ENCODE measurements around the gene BTBD3.

BTBD3 gene

GRCh38 chr20:11917663-11918062, at the start of gene BTBD3:
BTBD3 (plus strand) TSS chr20:11917893; CDS start chr20:11918276, 383 bp downstream.
- no peak within 1 kb of the TSS for H3K4me3 ChIP-seq (ENCODE audit: low read depth, low read length)
- TF ChIP-seq CTCF (IDR thresholded peaks at IDR 0.05; ENCODE audit: insufficient read depth, low read depth, low read length, missing control alignments): no peak
- no peak for DNase-seq (ENCODE audit: low read depth)

- no peak overlapping the region for H3K4me3 ChIP-seq (ENCODE audit: low read depth, low read length)
- DNase-seq (ENCODE audit: low read depth): no peak
- no peak for TF ChIP-seq CTCF (IDR thresholded peaks at IDR 0.05; ENCODE audit: insufficient read depth, low read depth, low read length, missing control alignments)
Measured at GRCh38 chr20:11869641-11870040, 48.1 kb upstream of the BTBD3 start.

DNA sequence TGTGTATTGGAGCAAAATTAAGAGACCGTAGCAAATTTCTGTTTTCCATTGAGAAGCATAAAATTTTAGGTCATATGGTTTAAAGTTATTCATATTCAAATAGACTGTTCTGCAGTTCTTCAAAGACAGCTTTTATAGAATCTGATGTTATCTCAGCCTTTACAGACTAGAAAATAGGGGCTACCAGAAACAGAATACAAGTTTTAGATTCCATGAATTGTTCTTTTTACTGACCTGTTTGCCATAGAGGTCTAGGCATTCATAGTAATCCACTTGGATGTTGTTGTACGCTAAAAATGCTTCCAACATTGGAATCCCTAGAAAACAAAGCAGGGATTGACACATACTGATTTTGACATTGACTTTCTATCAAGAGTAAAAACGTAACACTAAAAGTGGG, 47.3 kb upstream of the BTBD3 start:
- H3K4me3 ChIP-seq (ENCODE audit: low read depth, low read length): no peak overlapping the region
- TF ChIP-seq CTCF (IDR thresholded peaks at IDR 0.05; ENCODE audit: insufficient read depth, low read depth, low read length, missing control alignments): no peak
- DNase-seq (ENCODE audit: low read depth): no peak

GRCh38 chr20:11876555-11876954, 41.1 kb upstream of the BTBD3 start:
- no peak overlapping the region for H3K4me3 ChIP-seq (ENCODE audit: low read depth, low read length)
- DNase-seq (ENCODE audit: low read depth): no peak
- no peak for TF ChIP-seq CTCF (IDR thresholded peaks at IDR 0.05; ENCODE audit: insufficient read depth, low read depth, low read length, missing control alignments)

DNA sequence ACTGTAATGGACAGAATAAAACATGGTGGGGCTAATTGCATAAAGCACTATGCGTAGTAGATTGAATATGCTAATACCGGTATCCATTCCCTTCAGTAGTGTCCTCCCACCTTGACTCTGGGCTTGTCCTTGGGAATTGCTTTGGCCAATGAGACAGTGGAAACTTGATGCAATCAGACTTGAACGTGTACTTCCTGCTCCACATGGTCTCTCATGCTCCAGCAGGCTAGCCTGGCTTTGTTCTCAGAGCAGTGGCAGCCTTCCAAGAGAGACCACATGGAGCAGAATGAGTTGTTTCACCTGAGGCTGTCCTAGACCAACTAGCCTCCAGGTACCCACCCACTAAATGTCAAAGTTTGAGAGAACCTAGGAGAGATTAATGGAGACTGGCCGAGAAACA, 37.0 kb upstream of the BTBD3 start:
- no peak overlapping the region for H3K4me3 ChIP-seq (ENCODE audit: low read depth, low read length)
- no peak for DNase-seq (ENCODE audit: low read depth)
- TF ChIP-seq CTCF (IDR thresholded peaks at IDR 0.05; ENCODE audit: insufficient read depth, low read depth, low read length, missing control alignments): no peak

GRCh38 chr20:11881449-11881848, 36.2 kb upstream of the BTBD3 start:
- no peak overlapping the region for H3K4me3 ChIP-seq (ENCODE audit: low read depth, low read length)
- TF ChIP-seq CTCF (IDR thresholded peaks at IDR 0.05; ENCODE audit: insufficient read depth, low read depth, low read length, missing control alignments): no peak
- DNase-seq (ENCODE audit: low read depth): no peak

DNA sequence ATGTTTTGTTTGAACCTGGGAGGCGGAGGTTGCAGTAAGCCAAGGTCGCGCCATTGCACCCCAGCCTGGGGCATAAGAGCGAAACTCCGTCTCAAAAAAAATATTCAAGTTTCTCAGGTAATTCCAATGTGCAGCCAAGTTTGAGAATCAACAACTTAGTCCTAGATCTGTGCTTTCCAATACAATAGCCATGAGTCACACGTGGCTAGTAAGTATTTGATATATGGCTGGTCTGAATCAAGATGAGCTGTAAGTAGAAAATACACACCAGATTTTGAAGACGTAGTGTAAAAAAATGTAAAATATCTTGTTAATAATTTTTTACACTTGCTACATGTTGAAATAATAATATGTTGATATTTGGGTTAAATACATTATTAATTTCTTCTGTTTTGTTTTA, 35.0 kb upstream of the BTBD3 start:
- DNase-seq (ENCODE audit: low read depth): no peak
- TF ChIP-seq CTCF (IDR thresholded peaks at IDR 0.05; ENCODE audit: insufficient read depth, low read depth, low read length, missing control alignments): no peak
- no peak overlapping the region for H3K4me3 ChIP-seq (ENCODE audit: low read depth, low read length)
